Measurements from ENCODE around the gene STX11. TPM values are rescaled to one million over a fixed set of nuclear protein-coding genes. Genes with fewer than 3 reads are reported as not detected.

Gene STX11
- total RNA-seq (2021; ENCODE audit: unreplicated experiment) (0.69 TPM), Bru-seq, nascent RNA (percentile 26 among the genes with signal in this experiment), BruChase-seq, experiment 1, labeled RNA remaining after a 6-hour chase (percentile 12 among the genes with signal in this experiment), BruChase-seq, experiment 2, labeled RNA remaining after a 2-hour chase (percentile 19 among the genes with signal in this experiment)
- 0.57 and 0.65 TPM in 2 replicates for polyA plus RNA-seq (2012)
- long read RNA-seq, partial matches to known transcripts, result 0 of 3 reads
- long read RNA-seq, other reads (novel, unspliced or antisense), result 0 of 3 reads

DNA sequence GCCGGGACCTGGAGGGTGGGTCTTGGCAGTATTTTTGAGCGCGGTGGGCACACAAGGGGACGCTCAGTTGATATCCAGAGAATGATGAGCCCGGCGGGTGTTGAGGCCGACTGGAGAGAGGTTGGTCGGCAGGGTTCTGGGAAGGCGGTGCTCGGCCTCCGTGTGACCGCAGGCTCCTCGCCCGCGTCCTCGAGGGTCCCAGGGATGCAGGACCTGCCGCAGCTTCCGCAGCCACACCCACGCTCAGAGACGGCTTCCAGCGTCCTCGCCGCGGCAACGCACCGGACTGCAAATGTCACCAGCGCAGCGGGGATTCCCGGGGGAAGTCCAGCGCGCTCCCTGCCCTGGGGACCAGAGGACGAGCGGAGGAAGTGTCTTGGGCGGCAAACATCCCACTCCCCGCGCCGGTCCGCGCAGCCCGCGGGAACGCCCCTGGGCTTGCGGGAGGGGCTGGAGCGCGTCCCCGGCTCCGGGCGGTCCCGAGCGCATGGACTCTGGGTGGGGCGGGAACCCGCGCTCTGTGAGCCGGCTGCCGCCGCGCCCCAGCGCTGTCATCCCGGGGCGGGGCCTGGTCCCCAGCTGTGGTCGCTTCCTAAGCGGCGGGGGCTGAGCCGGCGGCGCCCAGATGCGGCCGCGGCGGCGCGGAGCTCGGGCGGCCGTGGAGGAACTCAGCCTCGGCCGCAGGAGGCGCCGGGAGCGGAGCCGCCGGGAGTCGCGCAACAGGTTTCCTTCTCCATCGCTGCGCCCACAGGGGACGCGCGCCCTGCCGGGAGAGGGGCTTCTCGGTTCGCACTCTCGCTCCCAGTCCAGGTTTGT, at the start of gene STX11:
Gene STX11, plus strand, starts transcription at position 624 of the 816 bp plus-strand sequence. CDS start 36,111 bp downstream, outside the sequence.
- intact Hi-C loops (cut with micrococcal nuclease), result no loop called here
- POLR2A ChIA-PET, result no interaction called here
- H2AFZ ChIP-seq (ENCODE audit: low read depth, low read length, poor library complexity, severe bottlenecking), result peak within 1 kb of the TSS; percentile 99
- H3K27me3 ChIP-seq (ENCODE audit: insufficient read depth, low read length), result no peaks in the 10 kb centered on the region
- no peaks in the 10 kb centered on the region for H3K79me2 ChIP-seq (ENCODE audit: insufficient read depth, low read length)
- H4K20me1 ChIP-seq (ENCODE audit: insufficient read depth), result no peaks in the 10 kb centered on the region
- H3K9ac ChIP-seq (ENCODE audit: low read length), result peak within 1 kb of the TSS; percentile 55
- BruUV-seq (replicated peaks), result no TSS peak
- CTCF ChIA-PET, result no interaction called here
- H3K27ac ChIP-seq (ENCODE audit: low read depth, low read length), result no peak within 1 kb of the TSS
- peak within 1 kb of the TSS; percentile 55 to 70 for H3K4me3 ChIP-seq (replicated peaks in 1 of 2; ENCODE audit: low read depth in 1 of 2, low read length in 2 of 2)
- no peaks in the 10 kb centered on the region for H3K9me2 ChIP-seq (ENCODE audit: insufficient read depth)
- no peaks in the 10 kb centered on the region for H3K9me3 ChIP-seq (ENCODE audit: control insufficient read depth in 1 of 2, insufficient read depth in 1 of 2, low read depth in 1 of 2, low read length in 2 of 2)
- DNase-seq (ENCODE audit: low read depth, low spot score) (no peak), ATAC-seq (peak; percentile 90)
- RAD21 ChIA-PET (ENCODE audit: low non-redundant PET in 1 of 2, low total read pairs in 2 of 2, uncharacterized antibody in 2 of 2, unreplicated experiment in 2 of 2), result interaction anchor here in 1 of 2 experiments (0.6 kb wide), 1 partner anchor 69 kb away, joined by 3 read pairs; no protein-coding TSS in a partner anchor
- H3K4me2 ChIP-seq (ENCODE audit: low read length), result peak within 1 kb of the TSS; percentile 95
- no peaks in the 10 kb centered on the region for H3K36me3 ChIP-seq (ENCODE audit: control insufficient read depth in 1 of 2, insufficient read depth in 2 of 2, low read length in 2 of 2)
- H3K4me1 ChIP-seq (ENCODE audit: control insufficient read depth in 1 of 2, insufficient read depth in 2 of 2, low read length in 2 of 2), result peaks cover 0 to 21% of the 10 kb centered on the region in 2 experiments; a peak in 2 of 4 replicates
- TF ChIP-seq, protein P1, sequence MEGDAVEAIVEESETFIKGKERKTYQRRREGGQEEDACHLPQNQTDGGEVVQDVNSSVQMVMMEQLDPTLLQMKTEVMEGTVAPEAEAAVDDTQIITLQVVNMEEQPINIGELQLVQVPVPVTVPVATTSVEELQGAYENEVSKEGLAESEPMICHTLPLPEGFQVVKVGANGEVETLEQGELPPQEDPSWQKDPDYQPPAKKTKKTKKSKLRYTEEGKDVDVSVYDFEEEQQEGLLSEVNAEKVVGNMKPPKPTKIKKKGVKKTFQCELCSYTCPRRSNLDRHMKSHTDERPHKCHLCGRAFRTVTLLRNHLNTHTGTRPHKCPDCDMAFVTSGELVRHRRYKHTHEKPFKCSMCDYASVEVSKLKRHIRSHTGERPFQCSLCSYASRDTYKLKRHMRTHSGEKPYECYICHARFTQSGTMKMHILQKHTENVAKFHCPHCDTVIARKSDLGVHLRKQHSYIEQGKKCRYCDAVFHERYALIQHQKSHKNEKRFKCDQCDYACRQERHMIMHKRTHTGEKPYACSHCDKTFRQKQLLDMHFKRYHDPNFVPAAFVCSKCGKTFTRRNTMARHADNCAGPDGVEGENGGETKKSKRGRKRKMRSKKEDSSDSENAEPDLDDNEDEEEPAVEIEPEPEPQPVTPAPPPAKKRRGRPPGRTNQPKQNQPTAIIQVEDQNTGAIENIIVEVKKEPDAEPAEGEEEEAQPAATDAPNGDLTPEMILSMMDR (IDR thresholded peaks at IDR 0.05 in 2 of 3, conservative IDR thresholded peaks at IDR 0.05 in 1 of 3; ENCODE audit: borderline replicate concordance in 1 of 3, insufficient read depth in 1 of 3, low read depth in 2 of 3, low read length in 2 of 3), result no peak
- TF ChIP-seq YY1 (IDR thresholded peaks at IDR 0.05; ENCODE audit: extremely low read depth, insufficient replicate concordance, low read depth, low read length) (peak; percentile 9), POLR2A (IDR thresholded peaks at IDR 0.05; ENCODE audit: borderline replicate concordance, extremely low read depth, insufficient read depth, insufficient read length) (no peak), EZH2 (IDR thresholded peaks at IDR 0.05) (no peak), CBX3 (IDR thresholded peaks at IDR 0.05; ENCODE audit: low read depth) (no peak), TCF7L2 (IDR thresholded peaks at IDR 0.05; ENCODE audit: borderline replicate concordance, extremely low read depth, insufficient read depth, insufficient read length) (peak; percentile 28), RAD21 (IDR thresholded peaks at IDR 0.05; ENCODE audit: low read depth) (no peak), SIN3A (IDR thresholded peaks at IDR 0.05; ENCODE audit: low read depth) (no peak), SP1 (IDR thresholded peaks at IDR 0.05; ENCODE audit: low read depth) (no peak; the same call in 1 of the 2 replicates), POLR2AphosphoS5 (IDR thresholded peaks at IDR 0.05; ENCODE audit: low read depth, low read length) (no peak), EZH2phosphoT487 (IDR thresholded peaks at IDR 0.05; ENCODE audit: borderline replicate concordance) (no peak), SRF (IDR thresholded peaks at IDR 0.05; ENCODE audit: low read depth) (no peak)
- TF ChIP-seq, protein P2, sequence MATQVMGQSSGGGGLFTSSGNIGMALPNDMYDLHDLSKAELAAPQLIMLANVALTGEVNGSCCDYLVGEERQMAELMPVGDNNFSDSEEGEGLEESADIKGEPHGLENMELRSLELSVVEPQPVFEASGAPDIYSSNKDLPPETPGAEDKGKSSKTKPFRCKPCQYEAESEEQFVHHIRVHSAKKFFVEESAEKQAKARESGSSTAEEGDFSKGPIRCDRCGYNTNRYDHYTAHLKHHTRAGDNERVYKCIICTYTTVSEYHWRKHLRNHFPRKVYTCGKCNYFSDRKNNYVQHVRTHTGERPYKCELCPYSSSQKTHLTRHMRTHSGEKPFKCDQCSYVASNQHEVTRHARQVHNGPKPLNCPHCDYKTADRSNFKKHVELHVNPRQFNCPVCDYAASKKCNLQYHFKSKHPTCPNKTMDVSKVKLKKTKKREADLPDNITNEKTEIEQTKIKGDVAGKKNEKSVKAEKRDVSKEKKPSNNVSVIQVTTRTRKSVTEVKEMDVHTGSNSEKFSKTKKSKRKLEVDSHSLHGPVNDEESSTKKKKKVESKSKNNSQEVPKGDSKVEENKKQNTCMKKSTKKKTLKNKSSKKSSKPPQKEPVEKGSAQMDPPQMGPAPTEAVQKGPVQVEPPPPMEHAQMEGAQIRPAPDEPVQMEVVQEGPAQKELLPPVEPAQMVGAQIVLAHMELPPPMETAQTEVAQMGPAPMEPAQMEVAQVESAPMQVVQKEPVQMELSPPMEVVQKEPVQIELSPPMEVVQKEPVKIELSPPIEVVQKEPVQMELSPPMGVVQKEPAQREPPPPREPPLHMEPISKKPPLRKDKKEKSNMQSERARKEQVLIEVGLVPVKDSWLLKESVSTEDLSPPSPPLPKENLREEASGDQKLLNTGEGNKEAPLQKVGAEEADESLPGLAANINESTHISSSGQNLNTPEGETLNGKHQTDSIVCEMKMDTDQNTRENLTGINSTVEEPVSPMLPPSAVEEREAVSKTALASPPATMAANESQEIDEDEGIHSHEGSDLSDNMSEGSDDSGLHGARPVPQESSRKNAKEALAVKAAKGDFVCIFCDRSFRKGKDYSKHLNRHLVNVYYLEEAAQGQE (IDR thresholded peaks at IDR 0.05; ENCODE audit: low read depth), result no peak
- TF ChIP-seq, protein P3, sequence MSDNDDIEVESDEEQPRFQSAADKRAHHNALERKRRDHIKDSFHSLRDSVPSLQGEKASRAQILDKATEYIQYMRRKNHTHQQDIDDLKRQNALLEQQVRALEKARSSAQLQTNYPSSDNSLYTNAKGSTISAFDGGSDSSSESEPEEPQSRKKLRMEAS (IDR thresholded peaks at IDR 0.05), result peak; percentile 78
- TF ChIP-seq, protein P4, sequence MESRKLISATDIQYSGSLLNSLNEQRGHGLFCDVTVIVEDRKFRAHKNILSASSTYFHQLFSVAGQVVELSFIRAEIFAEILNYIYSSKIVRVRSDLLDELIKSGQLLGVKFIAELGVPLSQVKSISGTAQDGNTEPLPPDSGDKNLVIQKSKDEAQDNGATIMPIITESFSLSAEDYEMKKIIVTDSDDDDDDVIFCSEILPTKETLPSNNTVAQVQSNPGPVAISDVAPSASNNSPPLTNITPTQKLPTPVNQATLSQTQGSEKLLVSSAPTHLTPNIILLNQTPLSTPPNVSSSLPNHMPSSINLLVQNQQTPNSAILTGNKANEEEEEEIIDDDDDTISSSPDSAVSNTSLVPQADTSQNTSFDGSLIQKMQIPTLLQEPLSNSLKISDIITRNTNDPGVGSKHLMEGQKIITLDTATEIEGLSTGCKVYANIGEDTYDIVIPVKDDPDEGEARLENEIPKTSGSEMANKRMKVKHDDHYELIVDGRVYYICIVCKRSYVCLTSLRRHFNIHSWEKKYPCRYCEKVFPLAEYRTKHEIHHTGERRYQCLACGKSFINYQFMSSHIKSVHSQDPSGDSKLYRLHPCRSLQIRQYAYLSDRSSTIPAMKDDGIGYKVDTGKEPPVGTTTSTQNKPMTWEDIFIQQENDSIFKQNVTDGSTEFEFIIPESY (IDR thresholded peaks at IDR 0.05; ENCODE audit: extremely low read depth, insufficient replicate concordance, low read length), result no peak
- TF ChIP-seq, protein P5, sequence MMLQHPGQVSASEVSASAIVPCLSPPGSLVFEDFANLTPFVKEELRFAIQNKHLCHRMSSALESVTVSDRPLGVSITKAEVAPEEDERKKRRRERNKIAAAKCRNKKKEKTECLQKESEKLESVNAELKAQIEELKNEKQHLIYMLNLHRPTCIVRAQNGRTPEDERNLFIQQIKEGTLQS (IDR thresholded peaks at IDR 0.05), result no peak
